ENCODE results near the gene MYLK.

Gene MYLK

DNA sequence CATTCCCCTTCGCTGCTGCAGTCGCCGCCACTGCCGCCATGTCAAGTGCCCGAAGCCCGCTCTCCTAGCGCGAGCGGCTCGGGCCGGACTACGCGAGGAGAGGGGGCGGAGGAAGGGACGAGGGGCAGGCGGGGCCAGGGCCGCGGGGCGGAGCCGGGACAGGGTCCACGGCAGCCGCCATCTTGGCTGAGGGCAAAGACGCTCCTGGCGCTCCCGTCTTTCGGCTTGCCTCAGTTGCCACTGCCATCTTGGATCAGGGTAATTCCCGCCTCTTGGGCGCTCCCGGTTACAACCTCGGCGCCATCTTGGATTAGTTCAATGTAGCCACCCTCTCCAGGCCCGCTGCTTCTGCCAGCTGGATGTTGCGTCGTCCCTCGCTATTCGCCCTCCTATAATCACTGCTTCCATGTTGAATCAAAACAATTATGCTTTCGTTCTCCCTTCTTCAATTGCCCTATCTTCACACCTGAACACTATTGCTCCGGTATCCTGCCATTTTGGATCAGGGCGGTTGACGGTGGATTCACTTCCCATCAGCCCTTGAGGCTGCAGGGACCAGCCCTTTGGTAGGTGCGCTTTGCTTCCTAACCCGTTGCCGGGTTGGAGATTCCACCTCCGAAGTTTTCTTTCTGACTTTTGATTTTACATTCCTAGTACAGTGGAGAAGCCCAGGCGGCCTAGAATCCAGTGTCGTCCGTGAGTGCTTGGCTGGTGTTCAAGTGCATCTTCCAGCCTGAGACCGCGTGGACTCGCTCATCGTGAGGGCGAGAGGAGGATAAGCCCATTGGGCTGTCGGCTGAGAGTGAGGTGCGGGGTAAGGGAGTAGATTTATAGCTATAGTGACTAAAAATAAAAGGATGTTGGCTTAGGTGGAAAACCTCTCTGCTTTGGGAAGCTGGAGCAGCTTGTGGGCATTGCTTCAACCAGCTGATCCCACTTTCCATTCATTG lies 298.9 kb downstream of the MYLK start, which contains the start of gene HACD2:
TSS of gene HACD2 (minus strand) at position 66 of the 950 bp plus-strand sequence. CDS start at position 40, 26 bp downstream.
- peak within 1 kb of the TSS; percentile 96 for H3K4me3 ChIP-seq (ENCODE audit: control insufficient read depth, low read depth, low read length)
- TF ChIP-seq CTCF (conservative IDR thresholded peaks at IDR 0.05; ENCODE audit: control insufficient read depth, insufficient read depth, low read depth, low read length) = no peak

GRCh38 chr3:123584284-123584987 lies 299.7 kb downstream of the MYLK start:
- H3K4me3 ChIP-seq (ENCODE audit: control insufficient read depth, low read depth, low read length) = peak overlapping the region; percentile 96
- TF ChIP-seq CTCF (conservative IDR thresholded peaks at IDR 0.05; ENCODE audit: control insufficient read depth, insufficient read depth, low read depth, low read length) = no peak
- peak; percentile 19 for DNase-seq (ENCODE audit: low read depth)

More for the DNA sequence above, 298.9 kb downstream of the MYLK start, which contains the start of gene HACD2:
- DNase-seq (ENCODE audit: low read depth) = peak; percentile 97

- DNase-seq (ENCODE audit: low read depth) = no peak
- H3K4me3 ChIP-seq (ENCODE audit: control insufficient read depth, low read depth, low read length) = peak overlapping the region; percentile 96
- no peak for TF ChIP-seq CTCF (conservative IDR thresholded peaks at IDR 0.05; ENCODE audit: control insufficient read depth, insufficient read depth, low read depth, low read length)
These were observed 300.6 kb downstream of the MYLK start for GRCh38 chr3:123583561-123583960.

DNA sequence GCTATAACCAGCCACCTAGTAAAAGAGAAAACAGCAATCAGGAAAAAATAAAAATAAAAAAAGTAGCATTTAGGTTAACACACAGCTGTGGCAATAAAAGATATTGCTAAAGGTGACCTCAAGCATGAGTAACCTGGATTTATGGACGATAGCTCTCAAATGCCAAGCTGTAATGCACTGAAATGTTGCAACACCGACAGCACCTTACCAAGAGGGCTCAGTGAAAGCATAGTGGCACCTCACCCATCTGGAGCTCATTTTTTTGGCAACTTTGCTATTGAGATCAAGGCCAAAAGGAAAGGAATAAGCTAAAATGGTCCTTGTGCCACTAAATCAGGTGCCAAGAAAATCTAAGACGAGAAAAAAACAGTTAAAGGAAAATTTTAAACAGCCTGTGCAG lies 301.8 kb downstream of the MYLK start:
- no peak for TF ChIP-seq CTCF (conservative IDR thresholded peaks at IDR 0.05; ENCODE audit: control insufficient read depth, insufficient read depth, low read depth, low read length)
- H3K4me3 ChIP-seq (ENCODE audit: control insufficient read depth, low read depth, low read length) = no peak overlapping the region
- DNase-seq (ENCODE audit: low read depth) = peak; percentile 9

- peak; percentile 53 for DNase-seq (ENCODE audit: low read depth)
- TF ChIP-seq CTCF (conservative IDR thresholded peaks at IDR 0.05; ENCODE audit: control insufficient read depth, insufficient read depth, low read depth, low read length) = no peak
- H3K4me3 ChIP-seq (ENCODE audit: control insufficient read depth, low read depth, low read length) = no peak overlapping the region
These were observed 308.0 kb downstream of the MYLK start for GRCh38 chr3:123576122-123576521.

GRCh38 chr3:123571973-123572365 lies 312.2 kb downstream of the MYLK start:
- DNase-seq (ENCODE audit: low read depth) = no peak
- no peak for TF ChIP-seq CTCF (conservative IDR thresholded peaks at IDR 0.05; ENCODE audit: control insufficient read depth, insufficient read depth, low read depth, low read length)

More at GRCh38 chr3:123571973-123572365, 312.2 kb downstream of the MYLK start:
- H3K4me3 ChIP-seq (ENCODE audit: control insufficient read depth, low read depth, low read length) = no peak overlapping the region

Data from fibroblast of mammary gland (primary cell).